Kidney epithelial cell (primary cell): ENCODE measurements around the gene COL8A1. TPM values are rescaled to one million over a fixed set of nuclear protein-coding genes. Genes with fewer than 3 reads are reported as not detected.
A peak's percentile ranks its signal among the peaks of the same experiment; 100 is the strongest.

ENCODE experiments used
- DNase-seq: peaks from one replicate; pipeline ENCODE4 v3.0.0-alpha.2; 2010; ENCODE audit warnings: low read depth
- H3K27me3 ChIP-seq: 2 replicates; pipeline ENCODE4 v1.6.0; 2011; ENCODE audit warnings: low read length; ENCODE audit not compliant: control insufficient read depth, insufficient read depth
- H3K36me3 ChIP-seq: 2 replicates; pipeline ENCODE4 v1.5.1; 2011; ENCODE audit warnings: low read length; ENCODE audit not compliant: control insufficient read depth, insufficient read depth
- H3K4me3 ChIP-seq: 2 replicates; pipeline ENCODE4 v1.5.1; 2011; ENCODE audit warnings: low read depth, mild to moderate bottlenecking, control low read depth, low read length
- CTCF ChIP-seq: IDR thresholded peaks from 2 replicates; pipeline ENCODE4 v1.5.1; 2011; ENCODE audit warnings: mild to moderate bottlenecking, moderate library complexity, low read length, control low read depth, inconsistent platforms; ENCODE audit not compliant: insufficient read depth, poor library complexity, severe bottlenecking
- total RNA-seq: library from RNA; depleted of rRNA; stranded (reverse); fragments of >200 nt; gene quantifications from 2 replicates; pipeline ENCODE4 v1.2.3, GENCODE V29; 2015

COL8A1 gene
- total RNA-seq, 1 donor from 2014 or later = 24.4 TPM

DNA sequence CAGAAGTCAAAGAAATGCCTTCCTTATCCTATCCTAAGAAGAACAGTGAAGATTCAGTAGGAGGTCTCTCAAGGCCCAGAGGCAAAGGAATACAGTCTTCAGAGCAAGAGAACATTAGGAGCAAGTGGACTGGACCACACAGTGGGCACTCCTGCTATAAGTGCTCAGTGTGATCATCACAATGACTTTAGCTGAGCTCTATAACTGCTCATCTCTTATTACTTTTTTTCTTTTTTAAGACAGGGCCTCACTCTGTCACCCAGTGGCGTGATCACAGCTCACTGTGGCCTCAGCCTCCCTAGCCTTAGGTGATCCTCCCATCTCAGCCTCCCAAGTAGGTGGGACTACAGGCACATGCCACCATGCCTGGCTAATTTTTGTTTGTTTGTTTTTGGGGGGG lies 48.1 kb downstream of the COL8A1 start:
- Histone ChIP-seq H3K36me3 (no peaks in the 10 kb centered on the region), H3K27me3 (no peaks in the 10 kb centered on the region), H3K4me3 (no peak overlapping the region)
- no peak for DNase-seq
- no peak for TF ChIP-seq CTCF

GRCh38 chr3:99686955-99687612 lies 48.7 kb downstream of the COL8A1 start:
- no peak overlapping the region for H3K4me3 ChIP-seq
- no peaks in the 10 kb centered on the region for H3K27me3 ChIP-seq
- DNase-seq = no peak
- peak; percentile 69 for TF ChIP-seq CTCF
- no peaks in the 10 kb centered on the region for H3K36me3 ChIP-seq

- Histone ChIP-seq H3K4me3 (no peak overlapping the region), H3K36me3 (no peaks in the 10 kb centered on the region), H3K27me3 (no peaks in the 10 kb centered on the region)
- DNase-seq = no peak
- TF ChIP-seq CTCF = no peak
Measured at GRCh38 chr3:99690761-99691369, 52.5 kb downstream of the COL8A1 start.

DNA sequence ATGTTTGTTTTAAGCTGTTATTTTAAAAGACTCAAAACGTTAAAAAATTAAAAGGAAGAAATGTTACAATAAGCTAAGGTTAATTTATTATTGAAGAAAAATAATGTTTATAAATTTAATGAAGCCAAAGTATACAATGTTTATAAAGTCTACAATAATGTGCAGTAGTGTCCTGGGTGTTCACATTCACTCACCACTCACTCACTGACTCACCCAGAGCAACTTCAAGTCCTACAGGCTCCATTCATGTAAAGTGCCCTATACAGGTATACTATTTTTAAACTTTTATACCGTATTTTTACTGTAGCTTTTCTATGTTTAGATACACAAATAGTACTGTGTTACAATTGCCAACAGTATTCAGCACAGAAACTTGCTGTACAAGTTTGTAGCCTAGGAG lies 55.2 kb downstream of the COL8A1 start:
- no peak for TF ChIP-seq CTCF
- H3K27me3 ChIP-seq = no peaks in the 10 kb centered on the region
- H3K4me3 ChIP-seq = no peak overlapping the region
- no peaks in the 10 kb centered on the region for H3K36me3 ChIP-seq
- no peak for DNase-seq

DNA sequence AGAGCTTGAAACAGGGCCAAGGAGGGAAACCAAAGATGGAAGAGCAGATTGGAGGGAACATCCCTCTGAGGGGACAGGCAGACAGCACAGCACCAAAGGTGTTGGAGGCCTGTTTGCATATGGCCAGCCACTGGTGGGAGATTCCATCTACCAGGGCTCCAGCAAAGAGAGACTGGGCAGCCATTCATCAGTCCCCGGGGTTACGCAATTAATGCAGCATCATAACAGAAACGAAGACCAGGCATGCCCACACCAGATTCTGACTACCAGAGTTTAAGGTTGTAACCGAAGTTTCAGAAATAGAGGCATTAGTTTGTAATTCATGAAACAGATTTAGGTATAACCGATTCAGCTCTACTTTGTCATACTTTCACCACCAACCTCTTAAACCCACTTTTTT lies 58.1 kb downstream of the COL8A1 start:
- no peaks in the 10 kb centered on the region for H3K36me3 ChIP-seq
- no peaks in the 10 kb centered on the region for H3K27me3 ChIP-seq
- no peak for TF ChIP-seq CTCF
- no peak for DNase-seq
- no peak overlapping the region for H3K4me3 ChIP-seq

GRCh38 chr3:99697250-99697649 lies 58.9 kb downstream of the COL8A1 start:
- no peak for DNase-seq
- no peak for TF ChIP-seq CTCF
- Histone ChIP-seq H3K36me3 (no peaks in the 10 kb centered on the region), H3K27me3 (no peaks in the 10 kb centered on the region), H3K4me3 (no peak overlapping the region)
